T-helper 1 cell treated with Interleukin-12 subunit alpha and Interleukin-12 subunit beta and Interleukin-4 antibody, amounts not matched to agents 30 μg/mL and 1 μg/mL, for 36 hours (primary cell): ENCODE data around the gene HRNR.
"Not testable (repeated sequence)": the region's sequence is repeated elsewhere in the genome, so short reads cannot be mapped to it uniquely, and the experiment has no call there.

Experiments used
- H3K27ac Mint-ChIP-seq: one replicate; pipeline ENCODE4 v1.8.0; 2021; ENCODE audit warnings: mild to moderate bottlenecking, mixed read lengths
- H3K27me3 Mint-ChIP-seq: one replicate; pipeline ENCODE4 v1.8.0; 2021; ENCODE audit warnings: low read depth, mixed read lengths
- H3K36me3 Mint-ChIP-seq: one replicate; pipeline ENCODE4 v1.8.0; 2021; ENCODE audit warnings: low read depth, mixed read lengths
- H3K4me1 Mint-ChIP-seq: one replicate; pipeline ENCODE4 v1.8.0; 2021; ENCODE audit warnings: low read depth, mixed read lengths
- H3K4me3 Mint-ChIP-seq: one replicate; pipeline ENCODE4 v1.8.0; 2021; ENCODE audit warnings: mild to moderate bottlenecking, moderate library complexity, mixed read lengths
- H3K9me3 Mint-ChIP-seq: one replicate; pipeline ENCODE4 v1.8.0; 2021; ENCODE audit warnings: mixed read lengths

Gene HRNR

DNA sequence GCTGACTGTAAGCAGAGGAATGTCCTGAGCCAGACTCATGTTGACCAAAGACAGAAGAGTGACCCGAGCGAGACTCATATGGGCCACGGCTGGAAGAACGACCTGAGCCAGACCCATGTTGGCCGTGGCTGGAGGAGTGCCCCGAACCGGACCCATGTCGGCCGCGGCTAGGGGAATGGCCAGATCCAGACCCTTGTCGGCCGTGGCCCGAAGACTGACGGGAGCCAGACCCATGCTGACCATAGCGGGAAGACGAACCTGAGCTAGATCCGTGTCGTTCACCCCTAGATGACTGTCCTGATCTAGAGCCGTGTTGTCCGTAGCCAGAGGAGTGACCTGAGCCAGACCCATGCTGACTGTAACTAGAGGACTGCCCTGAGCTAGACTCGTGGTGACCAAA lies 9.1 kb downstream of the HRNR start:
- not testable (repeated sequence) for H3K4me3 Mint-ChIP-seq, H3K27ac Mint-ChIP-seq, H3K36me3 Mint-ChIP-seq, H3K27me3 Mint-ChIP-seq, H3K4me1 Mint-ChIP-seq
- peaks cover 15% of the 10 kb centered on the region for H3K9me3 Mint-ChIP-seq

DNA sequence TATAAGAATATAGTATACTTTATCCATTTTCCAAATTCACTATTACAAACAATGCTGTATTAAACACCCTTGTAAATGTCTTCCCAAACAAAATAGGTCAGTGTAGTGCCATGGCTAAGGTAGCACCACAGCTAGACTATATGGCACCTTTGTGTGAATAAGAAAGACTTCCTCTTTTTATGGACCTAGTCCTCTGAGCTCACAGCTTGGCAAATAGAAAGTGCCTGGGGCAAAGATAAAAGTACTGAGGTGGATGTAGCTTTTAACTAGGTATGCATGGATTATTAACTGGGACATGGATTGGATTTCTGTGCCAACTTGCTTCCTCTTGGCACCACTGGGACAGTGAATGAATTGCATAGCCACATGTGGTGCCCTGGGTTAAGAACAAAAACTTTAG lies 25.0 kb downstream of the HRNR start:
- Mint-ChIP-seq H3K27ac (no peak overlapping the region), H3K4me3 (no peak overlapping the region), H3K27me3 (peaks cover 11% of the 10 kb centered on the region), H3K4me1 (no peaks in the 10 kb centered on the region), H3K36me3 (no peaks in the 10 kb centered on the region), H3K9me3 (no peaks in the 10 kb centered on the region)

DNA sequence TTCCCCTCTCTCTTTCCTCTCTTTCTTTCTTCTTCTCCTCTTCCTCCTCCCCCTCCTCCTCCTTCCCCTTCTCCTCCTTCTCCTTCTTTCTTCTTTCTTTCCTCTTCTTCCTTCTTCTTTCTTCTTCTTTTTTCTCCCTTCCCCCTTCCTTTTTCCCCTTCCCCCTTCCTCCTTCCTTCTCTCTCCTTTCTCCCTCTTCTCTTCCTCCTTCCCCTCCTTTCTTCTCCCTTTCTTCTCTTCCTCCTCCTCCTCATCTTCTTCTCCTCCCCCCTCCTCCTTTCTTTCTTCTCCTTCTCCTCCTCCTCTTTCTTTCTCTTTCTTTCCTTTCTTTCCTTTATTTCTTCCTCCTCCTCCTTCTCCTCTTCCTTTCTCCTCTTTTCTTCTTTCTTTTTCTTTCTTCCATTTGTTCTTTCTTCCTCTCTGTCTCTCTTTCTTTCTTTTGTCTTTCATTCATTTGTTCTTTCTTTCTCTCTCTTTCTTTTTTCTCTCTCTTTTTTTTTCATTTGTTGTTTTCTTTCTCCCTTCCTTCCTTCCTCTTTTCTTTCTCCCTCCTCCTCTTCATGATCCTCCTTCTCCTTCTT lies 26.5 kb downstream of the HRNR start:
- Mint-ChIP-seq H3K9me3 (no peaks in the 10 kb centered on the region), H3K4me3 (no peak overlapping the region), H3K27me3 (peaks cover 11% of the 10 kb centered on the region), H3K4me1 (no peaks in the 10 kb centered on the region), H3K36me3 (no peaks in the 10 kb centered on the region), H3K27ac (no peak overlapping the region)

DNA sequence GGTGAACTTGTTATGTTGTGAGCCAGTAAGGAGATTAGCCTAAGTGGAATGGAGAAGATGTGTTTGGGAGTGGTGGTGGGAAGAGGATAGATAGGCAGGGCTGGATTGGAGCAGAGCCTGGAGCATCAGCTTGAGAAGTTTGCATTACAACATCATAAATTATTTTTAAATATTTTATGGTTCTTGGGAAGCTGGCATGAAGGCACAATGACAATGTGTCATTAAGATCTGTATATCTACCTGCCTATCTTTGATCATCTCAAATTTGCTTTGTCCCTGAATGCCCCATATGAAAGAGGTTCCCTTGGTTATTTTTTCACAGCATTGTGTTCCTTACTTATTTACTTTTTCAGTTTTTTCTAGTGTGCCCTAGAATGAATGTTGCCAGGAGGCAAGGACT lies 32.3 kb downstream of the HRNR start:
- H3K27ac Mint-ChIP-seq = no peak overlapping the region
- peaks cover 33% of the 10 kb centered on the region for H3K27me3 Mint-ChIP-seq
- no peaks in the 10 kb centered on the region for H3K9me3 Mint-ChIP-seq
- H3K4me1 Mint-ChIP-seq = peaks cover 4% of the 10 kb centered on the region
- H3K4me3 Mint-ChIP-seq = no peak overlapping the region
- H3K36me3 Mint-ChIP-seq = no peaks in the 10 kb centered on the region

DNA sequence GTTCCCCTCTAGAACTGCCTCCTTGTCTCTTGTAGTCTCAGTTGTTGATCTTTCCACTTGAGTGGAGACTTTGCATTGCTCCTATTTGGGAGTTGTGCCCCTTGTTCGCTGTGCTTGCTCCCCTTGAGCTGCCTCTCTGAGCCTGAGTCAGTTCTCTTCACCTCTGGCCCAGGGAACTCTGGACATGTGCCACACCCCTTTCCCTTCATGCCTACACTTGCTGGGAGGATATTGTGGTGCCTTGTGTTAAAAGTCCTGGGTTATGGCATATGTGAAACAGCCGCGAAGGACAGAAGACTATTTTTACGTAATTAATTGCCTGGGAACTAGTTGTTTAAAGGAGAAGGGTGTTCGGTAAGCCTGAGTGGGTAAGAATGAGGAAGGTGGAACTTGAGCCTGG lies 32.7 kb downstream of the HRNR start:
- Mint-ChIP-seq H3K27ac (no peak overlapping the region), H3K27me3 (peaks cover 36% of the 10 kb centered on the region), H3K4me3 (no peak overlapping the region), H3K36me3 (no peaks in the 10 kb centered on the region), H3K4me1 (peaks cover 4% of the 10 kb centered on the region), H3K9me3 (no peaks in the 10 kb centered on the region)

DNA sequence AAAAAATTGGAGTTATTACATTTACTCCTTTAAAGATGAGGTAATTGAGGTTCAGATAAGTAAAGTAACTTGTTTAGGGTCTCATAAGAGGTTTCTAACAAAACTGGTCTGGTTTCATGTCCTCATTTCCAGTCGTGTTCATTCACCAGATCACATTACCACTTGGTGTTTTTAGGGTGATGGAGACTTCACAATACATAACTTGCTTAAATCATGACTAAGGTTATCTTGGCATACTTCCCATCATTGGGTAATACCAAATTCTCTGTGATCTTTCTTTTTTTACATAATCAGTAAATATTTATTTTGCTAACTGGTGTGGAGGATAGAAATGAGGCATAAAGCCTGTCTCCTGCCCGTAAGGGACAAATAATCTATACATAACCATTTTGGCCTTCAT lies 33.4 kb downstream of the HRNR start:
- H3K27me3 Mint-ChIP-seq = peaks cover 39% of the 10 kb centered on the region
- no peak overlapping the region for H3K27ac Mint-ChIP-seq
- H3K4me1 Mint-ChIP-seq = peaks cover 4% of the 10 kb centered on the region
- no peak overlapping the region for H3K4me3 Mint-ChIP-seq
- H3K36me3 Mint-ChIP-seq = no peaks in the 10 kb centered on the region
- no peaks in the 10 kb centered on the region for H3K9me3 Mint-ChIP-seq

DNA sequence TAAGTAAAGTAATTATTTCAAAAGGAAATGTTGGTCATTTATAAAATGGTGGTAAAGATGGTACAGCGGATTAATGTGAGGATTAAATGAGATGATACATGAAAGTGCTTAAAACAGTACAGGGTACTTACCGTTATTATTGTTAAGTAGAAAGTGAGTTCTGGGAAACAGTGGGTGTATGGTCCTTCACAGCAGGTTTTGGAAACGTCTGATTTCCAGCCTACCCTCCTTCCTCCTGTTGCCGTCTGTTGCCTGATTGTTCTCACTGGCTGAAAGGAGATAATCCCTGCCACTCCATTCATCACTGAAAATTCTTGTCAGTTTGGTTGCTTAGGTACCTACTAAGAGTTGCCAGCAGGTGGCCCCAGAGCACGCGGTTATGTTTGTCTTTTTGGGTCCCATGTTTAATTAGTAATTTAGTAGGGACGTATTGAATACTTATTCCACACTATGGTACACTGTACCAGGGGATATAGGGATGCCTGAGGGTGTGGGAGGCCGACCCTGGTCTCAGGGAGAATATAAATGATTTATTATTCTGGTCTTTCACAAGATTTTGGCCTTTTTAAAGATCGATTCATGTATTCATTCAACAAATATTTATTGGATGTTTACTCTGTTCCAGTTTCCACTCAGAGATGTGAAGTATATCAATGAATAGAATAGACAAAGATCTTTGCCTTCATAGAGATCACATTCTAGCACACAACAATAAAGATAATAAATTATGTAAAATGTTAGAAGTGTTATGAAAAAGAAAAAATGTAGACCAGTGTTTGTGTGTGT lies 34.1 kb downstream of the HRNR start:
- Mint-ChIP-seq H3K27me3 (peaks cover 46% of the 10 kb centered on the region), H3K36me3 (no peaks in the 10 kb centered on the region), H3K27ac (no peak overlapping the region), H3K9me3 (no peaks in the 10 kb centered on the region), H3K4me1 (peaks cover 4% of the 10 kb centered on the region), H3K4me3 (peak overlapping the region; percentile 60)

DNA sequence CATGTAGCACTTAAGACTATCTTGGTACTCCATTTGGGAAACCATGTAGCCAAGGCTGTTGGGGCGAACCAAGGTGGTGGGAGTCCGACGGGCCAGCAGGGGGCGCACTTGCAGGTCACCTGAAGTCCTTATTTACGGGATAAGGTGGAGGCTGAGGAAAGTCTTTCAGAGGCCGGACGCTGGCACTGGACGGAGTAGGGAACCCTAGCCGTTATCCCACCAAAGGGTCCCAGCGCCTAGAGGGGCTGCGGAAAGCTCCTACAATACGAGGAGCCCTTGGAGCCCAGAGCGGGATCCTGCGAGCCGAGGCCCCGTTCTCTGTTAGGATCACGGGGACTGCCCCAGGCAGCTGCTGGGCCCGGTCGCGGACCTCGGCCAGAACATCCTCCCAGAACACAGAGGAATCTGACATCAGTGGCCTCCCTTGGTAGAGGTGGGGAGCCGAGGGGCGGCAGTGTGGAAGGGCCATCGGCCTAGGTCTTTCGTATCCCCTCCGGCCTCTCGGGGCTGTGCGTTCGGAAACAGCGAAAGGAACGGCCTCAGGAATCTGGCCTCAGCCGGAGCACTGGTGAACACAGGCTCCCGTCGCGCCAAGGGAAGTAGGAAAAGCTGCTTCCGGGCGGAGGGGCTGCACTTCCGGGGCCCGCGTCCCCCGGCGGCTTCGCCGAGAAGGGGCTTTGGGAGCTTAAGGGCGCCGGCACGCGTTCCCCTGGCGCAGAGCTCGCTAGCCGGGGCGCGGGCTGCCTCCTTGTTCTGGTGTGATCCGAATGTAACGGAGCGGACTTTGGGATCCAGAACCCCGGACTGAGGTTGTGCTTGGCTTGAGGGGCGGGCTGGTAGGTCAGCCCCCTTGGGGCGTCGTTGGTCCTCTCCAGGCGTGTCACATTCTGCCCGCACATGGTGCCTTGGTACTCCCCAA lies 35.1 kb downstream of the HRNR start:
- peaks cover 4% of the 10 kb centered on the region for H3K4me1 Mint-ChIP-seq
- H3K27ac Mint-ChIP-seq = no peak overlapping the region
- H3K9me3 Mint-ChIP-seq = no peaks in the 10 kb centered on the region
- peaks cover 54% of the 10 kb centered on the region for H3K27me3 Mint-ChIP-seq
- no peaks in the 10 kb centered on the region for H3K36me3 Mint-ChIP-seq
- H3K4me3 Mint-ChIP-seq = peak overlapping the region; percentile 60

DNA sequence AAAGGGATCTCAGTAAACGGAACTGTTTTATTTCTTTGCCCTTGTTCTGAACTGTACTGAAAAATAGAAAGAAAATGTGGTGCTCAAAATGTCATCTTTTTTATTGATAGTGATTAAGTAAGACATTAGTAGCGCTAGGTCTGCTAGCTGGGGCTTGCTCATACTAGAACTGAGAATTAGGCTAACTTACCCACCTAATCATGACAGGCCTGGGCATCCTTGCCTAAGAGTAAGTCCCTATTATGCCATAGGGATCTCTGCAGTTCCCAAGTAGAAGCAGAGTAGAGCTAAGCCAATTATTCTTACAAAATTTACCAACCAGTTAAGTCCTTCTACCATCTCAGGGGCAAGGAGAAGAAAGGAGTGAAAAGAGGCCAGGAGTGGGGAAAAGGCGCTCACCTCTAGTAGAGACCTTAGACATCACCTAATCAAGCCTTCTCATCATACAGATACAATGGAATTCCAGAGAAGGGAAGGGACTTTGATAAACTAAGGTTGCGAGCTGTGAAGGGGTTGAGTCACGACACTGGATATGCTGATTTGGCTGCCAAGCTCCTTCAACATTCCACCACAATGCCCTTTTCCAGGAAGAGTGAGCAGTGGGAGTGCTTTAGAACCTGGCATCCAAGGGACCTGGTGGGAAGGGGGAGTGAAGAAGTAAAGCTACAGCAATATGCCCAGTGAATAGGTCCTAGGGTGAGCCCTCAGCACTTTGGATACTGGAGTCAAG lies 37.3 kb downstream of the HRNR start:
- Mint-ChIP-seq H3K36me3 (no peaks in the 10 kb centered on the region), H3K9me3 (no peaks in the 10 kb centered on the region), H3K4me3 (no peak overlapping the region), H3K27me3 (peaks cover 52% of the 10 kb centered on the region), H3K4me1 (peaks cover 4% of the 10 kb centered on the region), H3K27ac (no peak overlapping the region)

DNA sequence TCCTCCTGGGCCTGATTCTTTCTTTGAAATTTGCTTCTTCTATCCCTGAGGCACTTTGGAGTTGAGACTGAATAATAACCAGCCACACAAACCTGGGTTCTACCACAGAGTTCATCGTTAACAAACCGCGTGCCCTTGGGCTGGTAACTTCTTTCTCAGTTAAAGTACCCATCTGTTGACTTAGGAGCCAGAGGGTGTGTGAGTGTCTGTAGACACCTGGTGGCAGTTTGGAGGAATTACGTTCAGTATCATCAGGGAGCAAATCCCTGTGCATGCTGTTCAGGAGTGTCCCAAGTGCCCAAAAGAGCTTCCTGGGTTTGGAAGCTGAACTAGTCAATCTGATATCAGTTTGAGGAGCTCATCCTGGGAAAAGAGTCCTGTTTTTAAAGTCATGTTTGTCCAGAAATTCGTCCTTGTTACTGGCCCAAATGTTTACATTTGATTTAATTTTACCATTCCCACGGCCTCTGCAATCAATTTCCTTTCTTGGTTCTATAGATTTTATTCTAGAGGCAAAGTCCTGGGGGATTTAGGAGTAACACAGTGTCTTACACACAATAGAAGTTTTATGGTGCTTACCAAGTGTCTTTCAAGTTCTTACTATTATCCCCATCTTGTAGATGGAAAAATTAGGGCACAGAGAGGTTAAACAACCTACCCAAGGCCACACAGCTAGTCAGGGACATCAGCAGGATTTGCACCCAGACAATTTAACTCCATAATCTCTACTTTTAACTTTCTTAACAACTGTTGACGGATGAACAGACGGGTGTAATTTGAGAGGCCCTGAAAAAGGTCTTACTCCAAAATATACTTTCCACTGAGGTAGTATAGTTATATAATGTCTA lies 38.2 kb downstream of the HRNR start:
- Mint-ChIP-seq H3K4me3 (no peak overlapping the region), H3K9me3 (no peaks in the 10 kb centered on the region), H3K27me3 (peaks cover 44% of the 10 kb centered on the region), H3K27ac (no peak overlapping the region), H3K36me3 (no peaks in the 10 kb centered on the region), H3K4me1 (peaks cover 4% of the 10 kb centered on the region)

DNA sequence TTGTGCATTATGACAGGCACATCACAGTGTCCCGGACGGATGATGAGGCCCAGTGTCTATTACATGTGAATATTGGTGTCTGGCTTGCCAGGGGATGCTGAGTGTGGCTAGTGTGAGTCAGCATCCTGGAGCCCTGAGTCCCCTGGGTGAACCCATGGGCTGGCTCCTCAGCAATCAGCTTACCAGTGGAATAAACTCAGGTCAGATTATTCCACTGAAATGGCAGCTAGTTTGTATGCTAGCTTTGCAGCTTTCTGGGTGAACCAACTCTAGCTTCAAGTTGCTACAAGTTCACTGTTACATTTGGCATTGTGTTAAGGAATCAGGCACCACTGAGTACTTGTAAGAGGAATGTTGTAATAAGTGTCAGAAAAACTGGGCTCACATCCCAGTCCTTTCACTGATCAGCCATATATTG lies 41.0 kb downstream of the HRNR start:
- Mint-ChIP-seq H3K36me3 (no peaks in the 10 kb centered on the region), H3K9me3 (no peaks in the 10 kb centered on the region), H3K4me3 (no peak overlapping the region), H3K27me3 (peaks cover 37% of the 10 kb centered on the region), H3K4me1 (no peaks in the 10 kb centered on the region), H3K27ac (no peak overlapping the region)

DNA sequence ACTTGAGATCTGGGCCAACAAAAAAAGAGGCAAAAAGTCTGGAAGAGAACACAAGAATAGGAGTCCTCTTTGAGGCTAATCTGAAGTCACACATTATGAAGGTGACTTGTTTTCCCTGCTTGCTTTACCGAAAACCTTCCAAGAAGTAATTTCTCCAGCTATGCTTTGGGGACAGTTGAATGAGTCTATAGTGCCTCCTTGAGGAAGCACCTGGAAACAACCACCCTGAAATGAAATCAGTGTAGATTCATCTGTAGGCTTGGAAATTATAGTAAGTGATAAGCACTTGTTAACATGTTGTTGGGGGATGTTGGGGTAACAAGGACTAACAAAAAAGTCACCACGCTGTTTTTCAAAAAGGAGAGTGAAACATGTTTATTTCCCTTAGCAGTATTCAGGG lies 41.6 kb downstream of the HRNR start:
- Mint-ChIP-seq H3K27me3 (peaks cover 37% of the 10 kb centered on the region), H3K4me1 (no peaks in the 10 kb centered on the region), H3K9me3 (no peaks in the 10 kb centered on the region), H3K36me3 (no peaks in the 10 kb centered on the region), H3K27ac (no peak overlapping the region), H3K4me3 (no peak overlapping the region)

DNA sequence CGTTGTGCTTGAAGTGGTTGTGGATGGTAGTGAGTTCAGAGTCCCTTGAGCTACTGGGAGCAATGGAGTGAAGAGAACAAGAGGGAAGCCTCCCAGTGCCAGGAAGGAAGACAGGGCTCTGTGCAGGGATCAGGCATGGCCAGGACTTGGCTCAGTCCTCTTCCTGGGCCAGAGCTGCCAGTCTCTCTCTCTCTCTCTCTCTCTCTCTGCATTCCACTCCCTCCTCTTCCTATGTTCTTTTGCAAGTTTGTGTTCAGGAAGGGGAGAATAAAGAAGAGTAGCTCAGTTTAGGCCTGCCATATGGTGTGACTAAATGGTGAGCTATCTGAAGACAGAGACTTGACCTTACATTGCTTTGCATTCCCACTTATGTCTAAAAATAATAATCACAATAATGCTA lies 44.4 kb downstream of the HRNR start:
- Mint-ChIP-seq H3K27me3 (peaks cover 31% of the 10 kb centered on the region), H3K27ac (no peak overlapping the region), H3K9me3 (peaks cover 2% of the 10 kb centered on the region), H3K4me1 (no peaks in the 10 kb centered on the region), H3K36me3 (no peaks in the 10 kb centered on the region), H3K4me3 (no peak overlapping the region)
